GM20000 (cell line): ENCODE data around the gene LTBP2.

ENCODE experiments used
- DNase-seq: peaks from one replicate; pipeline ENCODE4 v3.0.0; 2012; ENCODE audit warnings: low spot score
- CTCF ChIP-seq: IDR thresholded peaks from 2 replicates; pipeline ENCODE4 v1.5.1; 2012; ENCODE audit warnings: mild to moderate bottlenecking, control low read depth; ENCODE audit errors: extremely low read depth, missing control alignments

The LTBP2 gene

GRCh38 chr14:74647678-74648461, 35.8 kb upstream of the LTBP2 start:
- no peak for DNase-seq
- TF ChIP-seq CTCF: no peak

GRCh38 chr14:74647061-74647677, 35.1 kb upstream of the LTBP2 start:
- no peak for TF ChIP-seq CTCF
- DNase-seq: no peak

GRCh38 chr14:74645756-74646470, 33.9 kb upstream of the LTBP2 start:
- TF ChIP-seq CTCF: no peak
- DNase-seq: no peak

GRCh38 chr14:74645244-74645643, 33.2 kb upstream of the LTBP2 start:
- no peak for TF ChIP-seq CTCF
- DNase-seq: no peak

- TF ChIP-seq CTCF: no peak
Observed at GRCh38 chr14:74641601-74642391, 29.8 kb upstream of the LTBP2 start.

GRCh38 chr14:74638966-74639365, 26.9 kb upstream of the LTBP2 start:
- no peak for TF ChIP-seq CTCF
- DNase-seq: no peak

More at GRCh38 chr14:74641601-74642391, 29.8 kb upstream of the LTBP2 start:
- DNase-seq: no peak
